ENCODE data around the gene CCDC148.

Gene CCDC148

GRCh38 chr2:158456309-158457066 is at the start of gene CCDC148, which contains the start of gene PKP4:
Gene CCDC148, minus strand, starts transcription at chr2:158456753. Its CDS starts 314 bp downstream, at chr2:158456439.
Gene PKP4, plus strand, starts transcription at chr2:158456952. Its CDS starts 76,233 bp downstream, at chr2:158533185.
- peak; percentile 91 for DNase-seq

GRCh38 chr2:158505448-158505934 is 48.9 kb upstream of the CCDC148 start:
- DNase-seq, result no peak

GRCh38 chr2:158504088-158504487 is 47.5 kb upstream of the CCDC148 start:
- DNase-seq, result no peak

- DNase-seq, result no peak
These were observed 46.4 kb upstream of the CCDC148 start for GRCh38 chr2:158502974-158503373.

- DNase-seq, result no peak
These were observed 44.7 kb upstream of the CCDC148 start for GRCh38 chr2:158501301-158501700.

GRCh38 chr2:158500333-158500732 is 43.8 kb upstream of the CCDC148 start:
- no peak for DNase-seq

GRCh38 chr2:158499383-158499782 is 42.8 kb upstream of the CCDC148 start:
- DNase-seq, result no peak

- no peak for DNase-seq
These were observed 42.2 kb upstream of the CCDC148 start for GRCh38 chr2:158498749-158499136.

- no peak for DNase-seq
These were observed 41.6 kb upstream of the CCDC148 start for GRCh38 chr2:158498043-158498748.

- no peak for DNase-seq
These were observed 40.9 kb upstream of the CCDC148 start for GRCh38 chr2:158497486-158497885.

GRCh38 chr2:158496986-158497385 is 40.4 kb upstream of the CCDC148 start:
- DNase-seq, result no peak

- no peak for DNase-seq
These were observed 38.6 kb upstream of the CCDC148 start for GRCh38 chr2:158495175-158495574.

GRCh38 chr2:158493458-158493857 is 36.9 kb upstream of the CCDC148 start:
- no peak for DNase-seq

GRCh38 chr2:158491072-158491471 is 34.5 kb upstream of the CCDC148 start:
- no peak for DNase-seq

GRCh38 chr2:158489366-158490112 is 33.0 kb upstream of the CCDC148 start:
- no peak for DNase-seq

- no peak for DNase-seq
These were observed 32.1 kb upstream of the CCDC148 start for GRCh38 chr2:158488442-158489216.

- no peak for DNase-seq
These were observed 30.9 kb upstream of the CCDC148 start for GRCh38 chr2:158487419-158487818.

GRCh38 chr2:158486970-158487325 is 30.4 kb upstream of the CCDC148 start:
- no peak for DNase-seq

GRCh38 chr2:158486150-158486969 is 29.8 kb upstream of the CCDC148 start:
- no peak for DNase-seq

GRCh38 chr2:158484892-158485556 is 28.5 kb upstream of the CCDC148 start:
- no peak for DNase-seq

GRCh38 chr2:158482594-158482993 is 26.0 kb upstream of the CCDC148 start:
- no peak for DNase-seq

All from stimulated activated CD4-positive, alpha-beta T cell treated with anti-CD3 and anti-CD28 coated beads, Interleukin-1b, Interleukin-23, amount 100 ng/mL, for 48 hours (primary cell).